OCI-LY1 (cell line): Measurements from ENCODE around the gene DBI.

ENCODE experiments used
- EZH2 ChIP-seq: fragments of 200-600 bp; sonication (generic), shearing (Covaris generic); IDR thresholded peaks from 2 replicates; pipeline ENCODE4 v1.8.0; 2017; ENCODE audit warnings: borderline replicate concordance, mixed run types, mild to moderate bottlenecking, antibody characterized with exemption, low read length, moderate library complexity, mixed read lengths
- TF ChIP-seq, protein P1 (sequence below): fragments of 200-600 bp; sonication (generic), shearing (Covaris generic); IDR thresholded peaks from 2 replicates; pipeline ENCODE4 v1.5.1; 2017; ENCODE audit warnings: mild to moderate bottlenecking, antibody characterized with exemption, low read length, moderate library complexity, mixed read lengths

DNA sequence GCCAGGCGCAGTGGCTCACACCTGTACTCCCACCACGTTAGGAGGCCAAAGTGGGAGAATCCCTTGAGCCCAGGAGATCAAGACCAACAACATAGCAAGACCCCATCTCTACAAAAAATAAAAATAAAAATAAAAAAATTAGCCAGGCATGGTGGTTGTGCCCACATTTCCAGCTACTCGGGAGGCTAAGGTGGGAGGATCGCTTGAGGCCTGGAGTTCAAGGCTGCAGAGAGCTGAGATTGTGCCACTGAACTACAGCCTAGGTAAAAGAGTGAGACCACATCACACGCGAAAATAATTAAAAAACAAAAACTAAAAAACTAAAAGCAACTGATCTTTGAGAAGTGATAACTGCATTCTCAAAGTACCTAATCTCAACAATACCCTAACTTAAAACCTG lies 2.0 kb upstream of the DBI start:
- TF ChIP-seq, protein P1, sequence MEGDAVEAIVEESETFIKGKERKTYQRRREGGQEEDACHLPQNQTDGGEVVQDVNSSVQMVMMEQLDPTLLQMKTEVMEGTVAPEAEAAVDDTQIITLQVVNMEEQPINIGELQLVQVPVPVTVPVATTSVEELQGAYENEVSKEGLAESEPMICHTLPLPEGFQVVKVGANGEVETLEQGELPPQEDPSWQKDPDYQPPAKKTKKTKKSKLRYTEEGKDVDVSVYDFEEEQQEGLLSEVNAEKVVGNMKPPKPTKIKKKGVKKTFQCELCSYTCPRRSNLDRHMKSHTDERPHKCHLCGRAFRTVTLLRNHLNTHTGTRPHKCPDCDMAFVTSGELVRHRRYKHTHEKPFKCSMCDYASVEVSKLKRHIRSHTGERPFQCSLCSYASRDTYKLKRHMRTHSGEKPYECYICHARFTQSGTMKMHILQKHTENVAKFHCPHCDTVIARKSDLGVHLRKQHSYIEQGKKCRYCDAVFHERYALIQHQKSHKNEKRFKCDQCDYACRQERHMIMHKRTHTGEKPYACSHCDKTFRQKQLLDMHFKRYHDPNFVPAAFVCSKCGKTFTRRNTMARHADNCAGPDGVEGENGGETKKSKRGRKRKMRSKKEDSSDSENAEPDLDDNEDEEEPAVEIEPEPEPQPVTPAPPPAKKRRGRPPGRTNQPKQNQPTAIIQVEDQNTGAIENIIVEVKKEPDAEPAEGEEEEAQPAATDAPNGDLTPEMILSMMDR: no peak
- TF ChIP-seq EZH2: no peak
